NCI-H510A (cell line): Measurements from ENCODE around the gene CTSW.

Source experiments
- DNase-seq: peaks from one replicate; lab custom pipeline; 2025; lab: John Stamatoyannopoulos, UW

CTSW gene

GRCh38 chr11:65903068-65903481, 23.4 kb downstream of the CTSW start:
- no peak for DNase-seq

DNA sequence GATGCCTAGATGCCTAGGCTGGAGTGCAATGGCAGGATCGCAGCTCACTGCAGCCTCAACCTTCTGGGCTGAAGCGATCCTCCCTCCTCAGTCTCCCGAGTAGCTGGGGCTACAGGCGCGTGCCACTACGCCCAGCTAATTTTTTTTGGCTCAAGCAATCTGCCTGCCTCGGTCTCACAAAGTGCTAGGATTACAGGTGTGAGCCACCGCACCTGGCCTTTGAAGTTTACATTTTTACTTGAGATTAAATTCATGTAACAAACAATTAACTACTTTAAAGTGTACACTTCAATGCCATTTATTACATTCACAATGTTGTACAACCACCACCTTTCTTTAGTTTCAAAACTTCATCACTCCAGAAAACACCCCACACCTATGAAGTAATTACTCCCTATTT, 24.1 kb downstream of the CTSW start:
- DNase-seq, result no peak

GRCh38 chr11:65906602-65907001, 27.0 kb downstream of the CTSW start:
- DNase-seq, result no peak

DNA sequence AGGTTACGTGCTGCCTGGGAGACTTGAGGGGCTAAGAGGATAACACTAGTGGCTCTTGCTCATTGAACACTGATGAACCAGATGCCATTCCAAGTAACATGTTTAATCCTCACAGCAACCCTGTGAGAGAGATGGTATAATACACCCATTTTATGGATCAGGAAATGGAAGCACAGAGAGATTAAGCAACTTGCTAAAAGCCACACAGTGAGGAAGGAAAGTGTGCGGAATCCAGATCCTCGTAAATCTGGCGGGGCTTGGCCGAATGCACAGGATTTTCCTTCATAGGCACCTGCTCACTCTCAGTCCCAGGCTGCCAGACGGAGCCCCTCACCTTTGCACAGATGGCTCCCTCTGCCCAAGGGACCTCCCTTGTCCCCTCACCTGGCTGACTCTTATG, 28.2 kb downstream of the CTSW start:
- DNase-seq, result no peak

GRCh38 chr11:65911682-65912568, 32.3 kb downstream of the CTSW start:
- peak; percentile 53 for DNase-seq

GRCh38 chr11:65912845-65913244, 33.2 kb downstream of the CTSW start:
- no peak for DNase-seq

DNA sequence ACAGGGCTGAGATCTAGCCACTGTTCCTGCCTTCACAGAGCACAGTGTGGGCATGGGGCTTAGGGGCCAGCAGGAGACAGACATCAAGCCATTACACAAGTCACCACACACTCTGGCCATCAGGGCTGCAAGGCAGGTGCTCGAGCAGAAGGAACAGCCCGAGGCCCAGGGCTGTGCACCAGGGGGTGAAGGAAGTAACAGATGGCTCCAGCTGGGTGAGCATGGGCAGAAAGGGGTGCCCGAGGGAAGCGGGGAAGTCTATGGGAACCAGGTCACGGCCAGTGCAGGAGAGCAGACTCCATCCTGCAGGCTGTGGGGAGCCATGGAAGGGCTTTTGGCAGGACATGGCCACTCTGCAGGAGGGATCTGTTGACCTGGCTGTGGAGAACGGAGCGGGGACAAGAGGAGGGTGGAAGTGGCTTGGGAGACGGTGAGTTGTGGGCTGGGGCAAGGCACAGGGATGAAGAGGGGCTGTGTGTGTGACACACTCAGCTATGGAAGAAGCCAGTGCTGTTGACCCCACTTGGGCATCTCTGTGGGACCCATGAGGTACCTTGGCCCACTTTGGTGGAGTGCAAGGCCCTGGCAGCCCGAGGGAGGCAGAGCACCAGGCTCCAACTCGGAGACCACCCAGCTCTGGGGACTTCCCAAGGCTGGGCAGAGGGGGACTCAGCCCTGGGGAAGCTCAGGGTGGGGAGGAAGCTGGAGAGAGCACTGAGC, 35.6 kb downstream of the CTSW start:
- no peak for DNase-seq

DNA sequence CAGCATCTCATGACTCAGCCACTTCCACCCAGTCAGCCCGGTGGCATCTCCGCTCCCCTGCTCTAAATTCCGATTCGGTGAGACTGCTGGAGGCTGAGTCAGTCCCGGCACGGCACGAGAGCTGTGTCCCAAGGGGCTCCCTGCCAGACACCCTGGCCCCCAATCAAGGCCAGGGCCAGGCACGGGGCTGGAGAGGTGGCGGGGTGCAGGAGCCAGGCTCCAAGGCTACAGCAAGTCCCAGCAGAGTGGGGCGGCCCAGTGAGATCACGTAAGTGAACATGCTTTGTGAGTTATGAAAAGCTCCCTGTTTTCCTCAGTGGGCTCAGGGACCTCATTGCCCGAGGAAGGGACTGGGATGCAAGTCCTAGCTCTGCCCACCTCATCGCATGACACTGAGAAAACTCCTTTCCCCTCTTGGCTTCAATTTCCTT, 36.2 kb downstream of the CTSW start:
- DNase-seq, result no peak

GRCh38 chr11:65916391-65916790, 36.8 kb downstream of the CTSW start:
- DNase-seq, result no peak

GRCh38 chr11:65917077-65917433, 37.4 kb downstream of the CTSW start:
- DNase-seq, result no peak

DNA sequence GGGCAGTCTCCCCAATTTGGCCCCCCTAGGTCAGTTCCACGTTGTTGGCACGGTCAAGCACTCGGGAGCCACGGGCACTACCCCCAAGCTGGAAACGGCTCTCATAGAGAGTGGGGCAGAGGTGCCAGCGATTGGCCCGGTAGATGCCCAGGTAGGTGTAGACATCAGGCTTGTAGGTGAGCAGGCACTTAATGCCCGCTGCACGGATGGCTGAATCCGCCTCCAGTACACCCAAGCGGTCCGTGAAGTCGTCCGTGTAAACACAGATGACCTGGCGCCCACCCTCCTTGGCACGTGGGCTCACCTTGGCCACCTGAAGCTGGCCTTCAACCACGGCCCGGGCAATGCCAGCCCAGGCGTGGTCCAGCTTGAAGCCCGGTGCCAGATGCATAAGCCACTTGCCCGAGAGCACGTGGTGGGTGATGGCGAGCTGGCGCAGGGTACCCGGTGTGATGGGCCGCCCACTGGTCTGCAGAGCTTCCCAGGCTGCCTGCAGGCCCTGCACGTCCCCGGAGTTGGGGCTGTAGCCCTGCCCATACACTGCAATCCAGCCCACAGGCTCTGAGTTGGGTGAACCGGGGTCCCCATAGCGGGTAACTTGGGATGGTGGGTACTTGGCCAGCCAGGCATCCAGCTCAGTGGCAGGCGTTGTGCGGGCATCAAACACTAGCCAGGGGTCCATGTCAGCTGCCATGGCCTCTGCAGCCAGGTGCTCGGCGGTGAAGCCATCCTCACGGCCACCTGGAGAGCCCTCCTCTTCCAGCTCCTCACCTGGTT, 38.0 kb downstream of the CTSW start:
- no peak for DNase-seq

DNA sequence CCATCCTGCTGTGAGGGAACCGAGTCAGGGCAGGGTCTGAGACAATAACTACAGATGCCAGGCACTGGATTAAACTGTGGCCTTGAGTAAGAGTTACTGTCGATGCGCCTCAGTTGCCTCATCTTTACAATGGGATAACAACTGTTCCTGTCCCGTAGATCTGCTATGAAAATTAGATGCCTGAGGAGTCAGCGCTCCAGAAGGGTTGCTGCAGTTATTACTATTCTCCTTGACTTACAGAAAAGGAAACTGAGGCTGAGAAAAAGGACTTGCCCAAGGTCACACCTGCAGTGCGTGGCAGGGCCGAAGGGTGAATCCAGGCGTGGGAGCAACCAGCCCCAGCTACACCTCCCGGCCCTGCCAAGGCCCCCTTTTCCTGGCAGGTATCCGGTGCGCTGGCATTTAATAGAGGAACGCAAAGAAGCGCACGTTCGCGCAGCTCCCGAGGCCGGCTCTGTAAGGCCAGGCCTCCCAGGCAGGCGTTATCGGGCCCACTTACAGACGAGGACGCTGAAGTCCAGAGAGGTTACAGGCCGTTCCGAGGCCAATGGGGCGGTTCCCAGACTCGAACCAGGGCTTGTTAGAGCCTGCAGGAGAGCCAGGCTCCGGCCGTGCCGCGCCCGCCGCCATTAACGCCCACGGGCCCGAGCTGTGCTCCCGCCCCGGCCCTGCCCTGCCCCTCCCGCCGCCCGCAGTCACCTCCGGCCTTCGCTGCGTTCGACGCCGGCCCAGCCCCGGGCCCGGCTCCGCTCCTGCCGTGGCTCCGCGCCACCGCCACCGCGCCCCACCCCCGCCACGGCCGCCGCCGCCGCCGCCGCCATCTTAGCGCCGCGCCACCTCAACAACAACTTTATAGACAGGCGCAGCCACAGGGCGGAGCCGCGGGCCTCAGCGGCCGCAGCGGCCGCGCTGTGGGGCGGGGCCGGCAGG, 38.8 kb downstream of the CTSW start, which contains the start of gene C11orf68:
C11orf68 (minus strand) TSS at position 852 of the 930 bp plus-strand sequence; CDS start at position 821, 31 bp downstream.
- DNase-seq, result no peak

GRCh38 chr11:65919141-65919572, 39.5 kb downstream of the CTSW start, which contains the start of gene DRAP1:
TSS of gene DRAP1 (plus strand) at chr11:65919426. CDS start at chr11:65919502, 76 bp downstream.
- peak; percentile 95 for DNase-seq

GRCh38 chr11:65919573-65920371, 40.1 kb downstream of the CTSW start:
- DNase-seq, result no peak

GRCh38 chr11:65920372-65920802, 40.8 kb downstream of the CTSW start:
- DNase-seq, result no peak

DNA sequence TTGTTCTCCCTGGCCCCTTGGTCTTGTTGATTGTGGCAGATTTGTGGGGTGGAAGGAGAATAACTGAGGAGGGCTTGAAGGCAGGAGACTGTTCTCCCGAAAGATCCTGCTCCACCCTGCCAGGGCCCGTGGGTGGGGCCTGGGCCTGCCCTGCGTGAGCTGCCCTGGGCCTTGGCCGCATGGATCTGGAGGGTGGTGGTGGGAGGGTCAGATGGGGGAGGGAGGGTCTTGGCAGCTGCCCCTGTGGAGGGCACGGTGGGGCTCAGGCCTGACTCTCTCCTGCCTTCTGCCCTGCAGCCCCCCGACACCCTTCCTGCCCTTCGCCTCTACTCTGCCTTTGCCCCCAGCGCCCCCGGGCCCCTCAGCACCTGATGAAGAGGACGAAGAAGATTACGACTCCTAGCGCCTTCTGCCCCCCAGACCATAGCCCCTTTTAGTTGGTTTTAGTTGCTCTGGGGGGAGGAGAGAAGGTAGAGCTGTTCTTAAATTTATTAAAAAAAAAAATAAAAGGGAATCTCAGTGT, 41.5 kb downstream of the CTSW start:
- DNase-seq, result no peak

DNA sequence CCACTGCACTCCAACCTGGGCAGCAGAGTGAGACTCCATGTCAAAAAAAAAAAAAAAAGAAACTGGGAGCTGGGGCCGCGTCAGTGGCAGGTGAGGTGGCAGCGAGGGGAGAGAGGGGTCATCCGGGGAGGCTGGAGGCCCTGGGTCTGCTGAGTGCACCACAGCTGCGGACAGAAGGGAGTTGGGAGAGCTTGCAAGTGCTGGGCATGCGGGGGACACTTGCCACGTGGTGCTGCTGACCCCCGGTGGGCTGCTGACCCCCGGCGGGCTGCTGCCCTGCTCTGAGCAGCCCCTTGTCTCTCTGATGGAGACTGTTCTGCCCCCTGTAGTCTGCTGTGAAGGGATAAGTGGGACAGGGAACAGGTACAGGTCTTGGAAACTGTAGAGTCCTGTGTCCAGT, 42.2 kb downstream of the CTSW start:
- DNase-seq, result no peak

DNA sequence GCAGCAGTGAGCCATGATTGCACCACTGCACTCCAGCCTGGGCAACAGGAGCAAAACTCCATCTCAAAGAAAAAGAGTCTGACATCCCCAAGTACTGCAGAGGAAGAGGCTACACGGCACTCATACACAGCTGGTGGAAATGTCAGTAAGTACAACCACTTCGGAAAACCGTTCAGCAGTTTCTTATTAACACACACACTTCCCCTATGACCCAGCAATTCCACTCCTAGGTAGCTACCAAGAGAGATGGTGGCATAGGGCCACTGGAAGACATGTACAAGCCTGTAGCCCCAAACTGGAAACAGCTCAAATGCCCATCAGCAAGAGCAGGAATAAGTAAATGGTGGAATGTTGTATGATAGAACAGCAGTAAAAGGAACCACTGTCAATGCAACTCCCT, 42.9 kb downstream of the CTSW start:
- DNase-seq, result no peak

- DNase-seq, result no peak
These were observed 45.8 kb downstream of the CTSW start for GRCh38 chr11:65925397-65925796.

DNA sequence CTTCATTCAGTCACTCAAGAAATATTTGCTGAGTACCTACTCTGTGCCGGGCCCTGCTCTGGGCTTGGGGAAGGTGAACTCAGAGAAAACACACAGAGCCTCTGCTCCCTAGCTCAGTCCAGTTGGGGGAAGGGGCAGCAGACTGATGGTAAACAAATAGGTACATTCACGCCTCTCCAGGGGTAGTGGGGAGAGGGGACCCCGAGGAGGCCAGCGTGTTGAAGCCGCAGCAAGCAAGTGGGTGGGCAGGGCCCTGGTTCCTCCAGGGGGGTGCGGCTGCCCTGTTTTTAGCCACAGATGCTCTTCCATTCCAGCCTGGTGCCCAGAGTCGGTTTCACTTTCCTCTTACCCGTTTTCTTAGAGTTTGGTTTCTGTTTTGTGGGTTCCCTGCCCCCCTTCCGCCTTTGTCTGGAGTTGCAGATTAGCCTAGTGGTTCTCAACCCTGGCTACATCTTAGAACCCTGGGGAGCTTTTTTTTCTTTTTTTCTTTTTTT, 48.3 kb downstream of the CTSW start:
- no peak for DNase-seq
